HCT116 (cell line): Measurements from ENCODE around the gene BAHD1. TPM values are rescaled to one million over a fixed set of nuclear protein-coding genes. Genes with fewer than 3 reads are reported as not detected.

Experiments used
- ATAC-seq: fragments of 200-7000 bp; cut with Tn5 transposase; 2 replicates; pipeline ENCODE4 v1.9.1; 2020; ENCODE audit warnings: mild to moderate bottlenecking, moderate library complexity
- BruUV-seq: library from RNA; stranded (reverse); fragments of 400-500 nt; replicated peaks from 2 replicates; lab custom pipeline; 2021; lab: Mats Ljungman, UMichigan
- CTCF ChIA-PET: fragments of 300-600 bp; sonication (Branson Sonifier 250); formaldehyde crosslinking; loops from one replicate; lab custom pipeline; 2021; ENCODE audit warnings: antibody characterized with exemption; lab: Charles Lee
- POLR2A ChIA-PET: fragments of 300-600, 350-600 bp; sonication (Branson Sonifier 250); formaldehyde crosslinking; loops from one replicate; lab custom pipeline; 2021; ENCODE audit warnings: antibody characterized with exemption; lab: Charles Lee
- RAD21 ChIA-PET, 2 experiments: fragments of 300-600 bp; sonication (Branson Sonifier 250); formaldehyde crosslinking; loops; one replicate each; lab custom pipeline; 2023; ENCODE audit warnings: low total read pairs in 2 of 2; ENCODE audit not compliant: uncharacterized antibody in 2 of 2, unreplicated experiment in 2 of 2, low non-redundant PET in 1 of 2; lab: Charles Lee
- DNase-seq: peaks from one replicate; pipeline ENCODE4 v3.0.0-alpha.2; 2010; ENCODE audit warnings: low read depth, low spot score
- H2AFZ ChIP-seq: fragments of 200-600 bp; shearing (Covaris generic), sonication (generic); 2 replicates; pipeline ENCODE4 v1.6.1; 2017; ENCODE audit warnings: low read depth, mixed run types, mixed read lengths, antibody characterized with exemption, low read length; ENCODE audit not compliant: poor library complexity, severe bottlenecking
- H3K27ac ChIP-seq: 2 replicates; pipeline ENCODE4 v1.5.1; 2012; ENCODE audit warnings: low read depth, low read length
- H3K27me3 ChIP-seq: fragments of 200-600 bp; sonication (generic); 2 replicates; pipeline ENCODE4 v1.6.1; 2016; ENCODE audit warnings: mixed run types, low read length, mixed read lengths; ENCODE audit not compliant: insufficient read depth
- H3K36me3 ChIP-seq, 2 experiments: fragments of 200-500 bp in 1 of 2; fragments of 200-600 bp in 1 of 2; sonication (Bioruptor generic) in 1 of 2; sonication (generic) in 1 of 2; 2 replicates each; pipeline versions ENCODE4 v1.5.1 to v1.6.1; 2014 to 2016; ENCODE audit warnings: low read length in 2 of 2, inconsistent platforms in 1 of 2, mixed read lengths in 1 of 2, mixed run types in 1 of 2; ENCODE audit not compliant: insufficient read depth in 2 of 2, control insufficient read depth in 1 of 2
- H3K4me1 ChIP-seq, 2 experiments: fragments of 200-600 bp in 1 of 2; sonication (generic) in 1 of 2; 2 replicates each; pipeline versions ENCODE4 v1.5.1 to v1.6.1; 2012 to 2017; ENCODE audit warnings: low read length in 2 of 2, inconsistent platforms in 1 of 2, mild to moderate bottlenecking in 1 of 2, mixed read lengths in 1 of 2, mixed run types in 1 of 2, moderate library complexity in 1 of 2; ENCODE audit not compliant: insufficient read depth in 2 of 2, control insufficient read depth in 1 of 2
- H3K4me2 ChIP-seq: fragments of 200-600 bp; sonication (generic); 2 replicates; pipeline ENCODE4 v1.6.1; 2017; ENCODE audit warnings: mixed run types, low read length, mixed read lengths
- H3K4me3 ChIP-seq, 2 experiments: fragments of 200-600 bp in 1 of 2; sonication (generic) in 1 of 2; replicated peaks in 1 of 2; 2 replicates each; pipeline ENCODE4 v1.5.1; 2011 to 2016; ENCODE audit warnings: low read length in 2 of 2, control low read depth in 1 of 2, low read depth in 1 of 2, mild to moderate bottlenecking in 1 of 2, mixed read lengths in 1 of 2, mixed run types in 1 of 2
- H3K79me2 ChIP-seq: fragments of 200-600 bp; sonication (generic); 2 replicates; pipeline ENCODE4 v1.6.1; 2017; ENCODE audit warnings: mild to moderate bottlenecking, mixed run types, low read length, moderate library complexity, mixed read lengths; ENCODE audit not compliant: insufficient read depth
- H3K9ac ChIP-seq: fragments of 200-600 bp; sonication (generic); 2 replicates; pipeline ENCODE4 v1.6.1; 2016; ENCODE audit warnings: low read length, mixed read lengths
- H3K9me2 ChIP-seq: fragments of 200-600 bp; sonication (generic), shearing (Covaris generic); 2 replicates; pipeline ENCODE4 v1.6.1; 2017; ENCODE audit warnings: mixed run types, mild to moderate bottlenecking, moderate library complexity; ENCODE audit not compliant: insufficient read depth
- H3K9me3 ChIP-seq, 2 experiments: fragments of 200-500 bp in 1 of 2; fragments of 200-600 bp in 1 of 2; sonication (Bioruptor generic) in 1 of 2; sonication (generic) in 1 of 2; 2 replicates each; pipeline ENCODE4 v1.6.1; 2014 to 2017; ENCODE audit warnings: low read length in 2 of 2, mixed read lengths in 2 of 2, inconsistent platforms in 1 of 2, low read depth in 1 of 2, mild to moderate bottlenecking in 1 of 2, mixed run types in 1 of 2, moderate library complexity in 1 of 2; ENCODE audit not compliant: control insufficient read depth in 1 of 2, insufficient read depth in 1 of 2
- H4K20me1 ChIP-seq: fragments of 200-600 bp; sonication (generic), shearing (Covaris generic); 2 replicates; pipeline ENCODE4 v1.6.1; 2017; ENCODE audit warnings: mixed run types, mild to moderate bottlenecking, moderate library complexity; ENCODE audit not compliant: insufficient read depth
- CTCF ChIP-seq, 3 experiments: fragments of 200-600 bp in 1 of 3; sonication (generic) in 1 of 3; IDR thresholded peaks in 2 of 3; conservative IDR thresholded peaks in 1 of 3; 2 replicates each; pipeline ENCODE4 v1.5.1; 2012 to 2017; ENCODE audit warnings: low read depth in 2 of 3, low read length in 2 of 3, antibody characterized with exemption in 1 of 3, borderline replicate concordance in 1 of 3, control low read depth in 1 of 3, mild to moderate bottlenecking in 1 of 3, mixed read lengths in 1 of 3, mixed run types in 1 of 3, moderate library complexity in 1 of 3; ENCODE audit not compliant: insufficient read depth in 1 of 3
- EGR1 ChIP-seq: IDR thresholded peaks from 2 replicates; pipeline ENCODE4 v1.6.1; 2012; ENCODE audit warnings: low read depth
- MAX ChIP-seq: IDR thresholded peaks from 2 replicates; pipeline ENCODE4 v1.6.1; 2012
- POLR2AphosphoS5 ChIP-seq: IDR thresholded peaks from 2 replicates; pipeline ENCODE4 v1.6.1; 2011; ENCODE audit warnings: mild to moderate bottlenecking, low read depth, low read length, moderate library complexity
- RAD21 ChIP-seq: IDR thresholded peaks from 2 replicates; pipeline ENCODE4 v1.6.1; 2012; ENCODE audit warnings: low read depth, mild to moderate bottlenecking
- SRF ChIP-seq: IDR thresholded peaks from 2 replicates; pipeline ENCODE4 v1.6.1; 2012; ENCODE audit warnings: low read depth
- YY1 ChIP-seq: IDR thresholded peaks from 2 replicates; pipeline ENCODE4 v1.6.1; 2011; ENCODE audit warnings: low read length, low read depth, moderate library complexity, mild to moderate bottlenecking; ENCODE audit not compliant: insufficient replicate concordance; ENCODE audit errors: extremely low read depth
- intact Hi-C: fragments of 100-400 bp; cut with micrococcal nuclease; formaldehyde crosslinking; loops from 2 replicates; pipeline ENCODE4 v1.10.0; 2022
- total RNA-seq: library from RNA; stranded (reverse); gene quantifications from one replicate; pipeline ENCODE4 v1.2.1, GENCODE V29; 2021; ENCODE audit not compliant: unreplicated experiment

Gene BAHD1
- total RNA-seq, 1 experiment from 2014 or later: 25.0 TPM

- Histone ChIP-seq H4K20me1 (no peaks in the 10 kb centered on the region), H2AFZ (no peak overlapping the region), H3K9ac (no peak overlapping the region), H3K9me3 (no peaks in the 10 kb centered on the region), H3K79me2 (no peaks in the 10 kb centered on the region), H3K36me3 (no peaks in the 10 kb centered on the region), H3K27ac (no peak overlapping the region), H3K4me1 (peaks cover 0 to 19% of the 10 kb centered on the region in 2 experiments; a peak in 3 of 4 replicates), H3K4me2 (no peak overlapping the region), H3K4me3 (no peak overlapping the region), H3K9me2 (no peaks in the 10 kb centered on the region), H3K27me3 (no peaks in the 10 kb centered on the region)
- BruUV-seq: no TSS peak
- RAD21 ChIA-PET: no interaction called here
- intact Hi-C loops: loop anchor here (10.0 kb wide), 1 partner anchor 157 kb away; the partner anchor contains the start of gene CCDC9B
- CTCF ChIA-PET: no interaction called here
- ATAC-seq (peak; percentile 40; the same call in 1 of the 2 replicates), DNase-seq (no peak)
- POLR2A ChIA-PET: interaction anchor here (0.7 kb wide), 1 partner anchor 23 kb away, joined by 3 read pairs; no protein-coding TSS in a partner anchor
- TF ChIP-seq EGR1: no peak
- TF ChIP-seq YY1: no peak
Measured at GRCh38 chr15:40501487-40501886, 60.7 kb downstream of the BAHD1 start.

- peak overlapping the region; percentile 53 for H3K9ac ChIP-seq
- peak overlapping the region; percentile 94 for H2AFZ ChIP-seq
- no peaks in the 10 kb centered on the region for H3K9me2 ChIP-seq
- peak overlapping the region; percentile 18 to 47 for H3K4me3 ChIP-seq
- CTCF ChIA-PET: interaction anchor here (1.0 to 1.5 kb wide), 4 partner anchors 12 to 131 kb away, joined by 3 to 4 read pairs (median 3); no protein-coding TSS in a partner anchor
- TF ChIP-seq RAD21: peak; percentile 75
- no peak for TF ChIP-seq SRF
- peak; percentile 69 to 81 (median 73) for TF ChIP-seq CTCF (IDR thresholded peaks at IDR 0.05 in 2 of 3, conservative IDR thresholded peaks at IDR 0.05 in 1 of 3; ENCODE audit: borderline replicate concordance in 1 of 3, insufficient read depth in 1 of 3, low read depth in 2 of 3, low read length in 2 of 3)
- TF ChIP-seq YY1: peak; percentile 40
- TF ChIP-seq POLR2AphosphoS5: peak; percentile 57
- TF ChIP-seq MAX: peak; percentile 74
- H3K4me2 ChIP-seq: peak overlapping the region; percentile 82
- intact Hi-C loops: loop anchor here (10.0 kb wide), 1 partner anchor 162 kb away; the partner anchor contains the start of gene CCDC9B
- peaks cover 8 to 23% of the 10 kb centered on the region in 2 experiments for H3K4me1 ChIP-seq
- RAD21 ChIA-PET: no interaction called here
- no peaks in the 10 kb centered on the region for H3K27me3 ChIP-seq
- no peaks in the 10 kb centered on the region for H3K36me3 ChIP-seq
- no peaks in the 10 kb centered on the region for H3K9me3 ChIP-seq
- BruUV-seq: no TSS peak
- no peak overlapping the region for H3K27ac ChIP-seq
- no peaks in the 10 kb centered on the region for H3K79me2 ChIP-seq
- no peaks in the 10 kb centered on the region for H4K20me1 ChIP-seq
- POLR2A ChIA-PET: interaction anchor here (1.1 kb wide), 1 partner anchor 76 kb away, joined by 3 read pairs; no protein-coding TSS in a partner anchor
- DNase-seq (peak; percentile 57), ATAC-seq (peak; percentile 94)
Measured at GRCh38 chr15:40506964-40507571, 66.3 kb downstream of the BAHD1 start.
